GM12865 (cell line): ENCODE measurements around the gene B3GALT5.

Source experiments
- DNase-seq: peaks from one replicate; pipeline ENCODE4 v3.0.0; 2010; ENCODE audit warnings: low read depth
- H3K4me3 ChIP-seq: 2 replicates; pipeline ENCODE4 v1.5.1; 2011; ENCODE audit warnings: mild to moderate bottlenecking, low read depth, low read length, control low read depth
- TF ChIP-seq, protein P1 (sequence below): IDR thresholded peaks from 2 replicates; pipeline ENCODE4 v1.5.1; 2011; ENCODE audit warnings: low read length, control low read depth, low read depth, inconsistent platforms; ENCODE audit not compliant: insufficient read depth; ENCODE audit errors: missing control alignments

The B3GALT5 gene

DNA sequence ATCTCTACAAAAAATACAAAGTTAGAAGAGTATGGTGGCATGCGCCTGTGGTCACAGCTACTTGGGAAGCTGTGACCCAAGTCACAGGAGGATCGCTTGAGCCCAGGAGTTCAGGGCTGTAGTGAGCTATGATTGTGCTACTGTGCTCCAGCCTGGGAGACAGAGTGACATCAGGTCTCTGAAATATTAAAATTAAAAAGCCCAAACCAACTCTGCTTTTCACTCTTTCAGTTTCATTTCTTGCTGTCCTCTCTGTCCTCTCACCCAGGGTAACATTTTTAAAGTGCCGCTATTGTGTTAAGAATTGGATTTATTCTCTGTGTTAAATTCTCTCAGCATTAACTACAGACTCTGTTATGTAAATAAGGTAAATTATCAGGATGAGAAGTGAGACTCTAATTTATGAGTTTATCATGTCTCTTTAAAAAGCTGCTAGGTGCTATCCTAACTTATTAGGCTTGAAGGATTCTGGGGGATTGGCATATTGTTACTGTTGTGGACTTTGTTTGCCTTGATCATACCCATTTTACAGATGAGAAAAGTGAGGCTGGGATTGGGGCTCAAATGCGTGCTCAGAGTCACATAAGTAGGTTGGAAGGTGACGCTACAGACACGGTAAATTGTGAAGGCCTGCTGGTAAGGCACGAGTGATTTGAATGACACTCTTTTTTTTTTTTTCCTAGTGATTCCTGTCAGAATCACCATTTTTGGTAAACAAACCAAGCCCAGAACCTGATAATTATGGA, 46.5 kb downstream of the B3GALT5 start:
- DNase-seq = no peak
- TF ChIP-seq, protein P1, sequence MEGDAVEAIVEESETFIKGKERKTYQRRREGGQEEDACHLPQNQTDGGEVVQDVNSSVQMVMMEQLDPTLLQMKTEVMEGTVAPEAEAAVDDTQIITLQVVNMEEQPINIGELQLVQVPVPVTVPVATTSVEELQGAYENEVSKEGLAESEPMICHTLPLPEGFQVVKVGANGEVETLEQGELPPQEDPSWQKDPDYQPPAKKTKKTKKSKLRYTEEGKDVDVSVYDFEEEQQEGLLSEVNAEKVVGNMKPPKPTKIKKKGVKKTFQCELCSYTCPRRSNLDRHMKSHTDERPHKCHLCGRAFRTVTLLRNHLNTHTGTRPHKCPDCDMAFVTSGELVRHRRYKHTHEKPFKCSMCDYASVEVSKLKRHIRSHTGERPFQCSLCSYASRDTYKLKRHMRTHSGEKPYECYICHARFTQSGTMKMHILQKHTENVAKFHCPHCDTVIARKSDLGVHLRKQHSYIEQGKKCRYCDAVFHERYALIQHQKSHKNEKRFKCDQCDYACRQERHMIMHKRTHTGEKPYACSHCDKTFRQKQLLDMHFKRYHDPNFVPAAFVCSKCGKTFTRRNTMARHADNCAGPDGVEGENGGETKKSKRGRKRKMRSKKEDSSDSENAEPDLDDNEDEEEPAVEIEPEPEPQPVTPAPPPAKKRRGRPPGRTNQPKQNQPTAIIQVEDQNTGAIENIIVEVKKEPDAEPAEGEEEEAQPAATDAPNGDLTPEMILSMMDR = no peak
- H3K4me3 ChIP-seq = no peak overlapping the region

DNA sequence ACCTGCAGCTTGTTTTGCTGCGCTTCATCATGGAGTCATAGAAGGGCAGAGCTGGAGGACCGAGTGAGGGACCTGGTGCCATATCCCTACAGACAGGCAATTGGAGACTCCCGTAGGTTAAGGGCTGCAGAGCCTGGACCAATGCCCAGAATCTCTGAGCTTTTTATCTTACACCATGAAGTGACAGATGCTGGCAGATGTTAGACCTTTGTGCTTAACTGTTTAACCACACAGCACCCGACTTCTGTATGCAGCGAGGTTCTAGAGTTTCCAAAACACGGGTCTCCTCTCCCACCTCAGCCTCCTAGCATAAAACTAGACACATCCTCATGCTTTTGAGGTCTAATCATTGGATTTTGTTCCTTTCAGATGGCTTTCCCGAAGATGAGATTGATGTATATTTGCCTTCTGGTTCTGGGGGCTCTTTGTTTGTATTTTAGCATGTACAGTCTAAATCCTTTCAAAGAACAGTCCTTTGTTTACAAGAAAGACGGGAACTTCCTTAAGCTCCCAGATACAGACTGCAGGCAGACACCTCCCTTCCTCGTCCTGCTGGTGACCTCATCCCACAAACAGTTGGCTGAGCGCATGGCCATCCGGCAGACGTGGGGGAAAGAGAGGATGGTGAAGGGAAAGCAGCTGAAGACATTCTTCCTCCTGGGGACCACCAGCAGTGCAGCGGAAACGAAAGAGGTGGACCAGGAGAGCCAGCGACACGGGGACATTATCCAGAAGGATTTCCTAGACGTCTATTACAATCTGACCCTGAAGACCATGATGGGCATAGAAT, 47.6 kb downstream of the B3GALT5 start:
- no peak for DNase-seq
- TF ChIP-seq, protein P1 = no peak
- H3K4me3 ChIP-seq = no peak overlapping the region

DNA sequence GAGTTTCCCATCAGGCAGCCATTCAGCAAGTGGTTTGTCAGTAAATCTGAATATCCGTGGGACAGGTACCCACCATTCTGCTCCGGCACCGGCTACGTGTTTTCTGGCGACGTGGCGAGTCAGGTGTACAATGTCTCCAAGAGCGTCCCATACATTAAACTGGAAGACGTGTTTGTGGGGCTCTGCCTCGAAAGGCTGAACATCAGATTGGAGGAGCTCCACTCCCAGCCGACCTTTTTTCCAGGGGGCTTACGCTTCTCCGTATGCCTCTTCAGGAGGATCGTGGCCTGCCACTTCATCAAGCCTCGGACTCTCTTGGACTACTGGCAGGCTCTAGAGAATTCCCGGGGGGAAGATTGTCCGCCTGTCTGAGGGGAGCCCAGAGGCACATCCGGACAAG, 48.4 kb downstream of the B3GALT5 start:
- TF ChIP-seq, protein P1 = no peak
- no peak for DNase-seq
- H3K4me3 ChIP-seq = no peak overlapping the region

DNA sequence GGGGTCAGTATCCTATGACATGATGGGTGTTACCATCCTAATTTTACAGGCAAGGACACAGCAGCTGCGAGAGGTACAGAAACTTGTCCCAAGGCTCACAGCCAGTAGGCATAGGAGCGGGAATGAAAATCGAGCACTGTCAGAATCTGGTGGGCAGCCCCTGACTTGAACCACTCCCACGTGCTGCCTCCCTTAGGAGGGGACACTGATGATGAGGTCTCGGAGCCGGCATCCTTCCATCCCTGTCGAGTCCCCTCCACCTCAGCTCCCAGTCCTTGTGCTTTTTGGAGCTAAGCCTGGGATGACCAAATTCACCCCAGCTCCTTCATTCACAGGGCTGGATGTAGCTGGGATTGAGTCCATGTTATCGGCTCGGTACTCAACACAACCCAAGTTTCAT, 49.0 kb downstream of the B3GALT5 start:
- no peak overlapping the region for H3K4me3 ChIP-seq
- TF ChIP-seq, protein P1 = no peak
- DNase-seq = no peak

DNA sequence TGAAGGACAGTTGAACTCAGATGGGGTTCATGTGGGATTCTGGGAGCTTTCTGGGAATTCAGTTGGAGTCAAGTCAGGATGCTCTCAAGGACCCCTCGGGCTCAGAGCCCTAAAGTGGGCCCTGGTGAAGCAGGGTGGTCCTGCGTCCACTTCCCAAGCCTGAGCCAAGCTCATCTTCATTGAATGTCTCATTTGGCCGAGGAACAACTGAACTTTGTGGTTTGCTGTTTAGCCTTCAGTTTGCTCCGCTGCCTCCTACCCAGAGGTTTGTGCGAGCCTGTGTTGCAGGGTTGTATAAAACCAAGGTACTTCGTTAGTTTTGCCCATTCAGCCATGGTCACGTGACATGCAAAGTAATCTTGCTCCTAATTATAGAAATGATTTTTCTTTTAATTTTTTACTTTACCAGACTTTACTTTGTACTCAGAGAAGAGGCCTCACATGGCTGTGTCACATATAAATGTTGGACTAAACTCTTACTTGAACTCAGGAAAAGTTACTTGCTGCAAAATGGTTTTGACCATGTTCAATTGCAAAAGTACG, 49.7 kb downstream of the B3GALT5 start:
- H3K4me3 ChIP-seq = no peak overlapping the region
- TF ChIP-seq, protein P1 = no peak
- DNase-seq = no peak

DNA sequence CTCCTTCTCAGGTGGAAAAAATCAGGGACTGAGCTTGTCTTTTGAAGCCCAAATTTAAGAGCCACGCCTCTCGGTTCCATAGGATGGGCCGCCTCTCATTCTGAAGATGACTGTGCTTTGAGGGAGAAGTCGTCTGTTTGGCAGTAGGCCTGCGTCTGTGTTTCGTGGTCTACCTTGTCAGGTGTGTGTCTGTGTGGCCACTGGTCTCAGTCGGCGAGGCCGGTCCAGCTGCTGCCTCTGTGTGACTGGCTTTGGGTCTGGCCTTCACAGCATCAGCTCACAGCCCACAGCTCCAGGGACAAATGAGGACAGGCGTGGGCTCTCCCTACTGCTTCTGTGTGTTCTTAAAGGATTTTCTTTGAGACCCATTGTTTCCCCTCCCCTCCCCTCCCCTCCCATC, 50.3 kb downstream of the B3GALT5 start:
- no peak for DNase-seq
- TF ChIP-seq, protein P1 = no peak
- H3K4me3 ChIP-seq = no peak overlapping the region
